ENCODE results near the gene HELZ2.

GRCh38 chr20:63529861-63530787 is 43.9 kb downstream of the HELZ2 start:
- TF ChIP-seq, protein P1, sequence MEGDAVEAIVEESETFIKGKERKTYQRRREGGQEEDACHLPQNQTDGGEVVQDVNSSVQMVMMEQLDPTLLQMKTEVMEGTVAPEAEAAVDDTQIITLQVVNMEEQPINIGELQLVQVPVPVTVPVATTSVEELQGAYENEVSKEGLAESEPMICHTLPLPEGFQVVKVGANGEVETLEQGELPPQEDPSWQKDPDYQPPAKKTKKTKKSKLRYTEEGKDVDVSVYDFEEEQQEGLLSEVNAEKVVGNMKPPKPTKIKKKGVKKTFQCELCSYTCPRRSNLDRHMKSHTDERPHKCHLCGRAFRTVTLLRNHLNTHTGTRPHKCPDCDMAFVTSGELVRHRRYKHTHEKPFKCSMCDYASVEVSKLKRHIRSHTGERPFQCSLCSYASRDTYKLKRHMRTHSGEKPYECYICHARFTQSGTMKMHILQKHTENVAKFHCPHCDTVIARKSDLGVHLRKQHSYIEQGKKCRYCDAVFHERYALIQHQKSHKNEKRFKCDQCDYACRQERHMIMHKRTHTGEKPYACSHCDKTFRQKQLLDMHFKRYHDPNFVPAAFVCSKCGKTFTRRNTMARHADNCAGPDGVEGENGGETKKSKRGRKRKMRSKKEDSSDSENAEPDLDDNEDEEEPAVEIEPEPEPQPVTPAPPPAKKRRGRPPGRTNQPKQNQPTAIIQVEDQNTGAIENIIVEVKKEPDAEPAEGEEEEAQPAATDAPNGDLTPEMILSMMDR (conservative IDR thresholded peaks at IDR 0.05): no peak
- TF ChIP-seq ZFX (IDR thresholded peaks at IDR 0.05): no peak
